Stomach (tissue), 9 donors: ENCODE data around the gene CHST11. TPM values are rescaled to one million over a fixed set of nuclear protein-coding genes. Genes with fewer than 3 reads are reported as not detected.

Source experiments
- DNase-seq, 2 donors: peaks; one replicate each; pipeline versions ENCODE4 v3.0.0 to v3.0.0-alpha.2; 2013 to 2019
- H3K27ac ChIP-seq, 5 donors: fragments of 200-600 bp in 4 of 5; sonication (generic) in 4 of 5; one replicate each; pipeline ENCODE4 v1.5.1; 2013 to 2019; ENCODE audit warnings: mild to moderate bottlenecking in 1 of 5, moderate library complexity in 1 of 5
- H3K27me3 ChIP-seq, 3 donors: fragments of 200-600 bp; sonication (generic); one replicate each; pipeline ENCODE4 v1.5.1; 2017 to 2019; ENCODE audit warnings: mixed run types in 1 of 3
- H3K36me3 ChIP-seq, 4 donors: fragments of 200-600 bp; sonication (generic); 1 replicate in 3 of 4; 2 replicates in 1 of 4; pipeline ENCODE4 v1.5.1; 2016 to 2019
- H3K4me1 ChIP-seq, 4 donors: fragments of 200-600 bp; sonication (generic); one replicate each; pipeline ENCODE4 v1.5.1; 2016 to 2019
- H3K4me3 ChIP-seq, 4 donors: fragments of 200-600 bp; sonication (generic) in 3 of 4; one replicate each; pipeline ENCODE4 v1.5.1; 2016 to 2019; ENCODE audit warnings: mild to moderate bottlenecking in 1 of 4
- H3K9me3 ChIP-seq, 4 donors: fragments of 200-600 bp; sonication (generic); one replicate each; pipeline ENCODE4 v1.5.1; 2016 to 2019
- CTCF ChIP-seq, 7 experiments: fragments of 450-650 bp in 4 of 7; fragments of 200-600 bp in 3 of 7; sonication (generic) in 3 of 7; IDR thresholded peaks; one replicate each; pipeline ENCODE4 v1.5.1; 2016 to 2019; ENCODE audit warnings: antibody characterized with exemption in 7 of 7, control low read depth in 2 of 7, mild to moderate bottlenecking in 1 of 7
- EP300 ChIP-seq: sonication (generic); formaldehyde crosslinking; IDR thresholded peaks from one replicate; pipeline ENCODE4 v1.6.1; 2017; ENCODE audit warnings: antibody characterized with exemption
- POLR2A ChIP-seq, 4 donors: fragments of 450-650 bp; IDR thresholded peaks; one replicate each; pipeline ENCODE4 v1.6.1; 2016; ENCODE audit warnings: antibody characterized with exemption in 4 of 4, control low read depth in 2 of 4, mild to moderate bottlenecking in 1 of 4, moderate library complexity in 1 of 4
- POLR2AphosphoS5 ChIP-seq, 3 donors: sonication (generic); formaldehyde crosslinking; IDR thresholded peaks; one replicate each; pipeline ENCODE4 v1.6.1; 2016; ENCODE audit warnings: antibody characterized with exemption in 3 of 3
- whole genome bisulfite sequencing, 5 donors: extraction: QIAGEN DNeasy Blood & Tissue Kit in 3 of 5; methylation state at CpG; one replicate each; pipeline versions ENCODE4 v1.1.5 to v1.1.7; 2013 to 2018; 5-methylcytosine and 5-hydroxymethylcytosine counted together
- intact Hi-C: fragments of 100-400 bp; cut with DNase I; formaldehyde crosslinking; loops from one replicate; pipeline ENCODE4 v1.15.1; 2023; ENCODE audit warnings: low total_unique reads
- polyA plus RNA-seq, 3 donors: library from polyadenylated mRNA; stranded (reverse); fragments of 200-250 nt; gene quantifications; one replicate each; pipeline ENCODE4 v1.2.3, GENCODE V29; 2013
- total RNA-seq, 5 donors: library from RNA; depleted of rRNA; stranded (reverse); fragments of >200 nt; gene quantifications; one replicate each; pipeline versions ENCODE4 v1.1.0 to v1.2.3, GENCODE V29; 2014 to 2016
- donor health status: healthy with polysubstance abuse.
- donor health status: Bipolar disorder and iron deficiency.
- donor health status: healthy.

The CHST11 gene
- total and polyA plus RNA-seq, 8 donors, result 2.3 to 192 (median 18.6) TPM

GRCh38 chr12:104748790-104749189, 292.0 kb downstream of the CHST11 start:
- intact Hi-C loops, result no loop called here
- WGBS, 5 donors, result 34 to 74% (median 61%) methylated on average over 5 of the region's 5 CpGs
- Histone ChIP-seq H3K4me1 (peaks cover 0 to 45% (median 10%) of the 10 kb centered on the region in 4 donors), H3K27ac (peak overlapping the region in 2 of 5 donors; percentile 22 to 26), H3K9me3 (no peaks in the 10 kb centered on the region), H3K4me3 (no peak overlapping the region), H3K27me3 (no peaks in the 10 kb centered on the region), H3K36me3 (no peaks in the 10 kb centered on the region)
- DNase-seq, result peak in 1 of 2 donors; percentile 60
- TF ChIP-seq EP300 (no peak), CTCF (IDR thresholded peaks at IDR 0.05) (no peak)

DNA sequence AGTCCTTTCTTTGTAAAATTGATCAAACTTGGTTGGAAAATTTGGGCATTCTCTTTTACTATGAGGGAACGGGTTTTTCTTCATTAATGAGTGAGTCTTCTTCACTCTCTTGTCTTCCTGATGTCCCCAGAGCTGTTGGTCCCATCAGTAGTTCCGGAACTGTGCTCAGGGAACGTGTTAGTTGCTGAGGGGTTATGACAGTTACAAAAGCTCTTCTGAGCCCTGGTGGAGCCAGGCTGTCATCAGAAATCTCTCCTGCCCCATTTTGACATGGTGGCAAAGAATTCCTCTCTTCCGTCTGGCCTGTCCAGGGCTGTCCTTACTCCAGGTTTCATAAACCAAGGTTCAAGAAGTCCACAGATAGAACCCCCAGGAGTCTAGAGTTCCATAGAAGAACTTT, 292.8 kb downstream of the CHST11 start:
- TF ChIP-seq POLR2A (IDR thresholded peaks at IDR 0.05) (no peak), POLR2AphosphoS5 (IDR thresholded peaks at IDR 0.05) (no peak), CTCF (IDR thresholded peaks at IDR 0.05) (no peak), EP300 (no peak)
- Histone ChIP-seq H3K27ac (peak overlapping the region in 1 of 5 donors; percentile 42), H3K27me3 (no peaks in the 10 kb centered on the region), H3K36me3 (no peaks in the 10 kb centered on the region), H3K4me3 (no peak overlapping the region), H3K9me3 (no peaks in the 10 kb centered on the region), H3K4me1 (peaks cover 0 to 45% (median 10%) of the 10 kb centered on the region in 4 donors)
- no peak for DNase-seq
- intact Hi-C loops, result no loop called here
- WGBS, 5 donors, result 90 to 97% (median 94%) methylated on average over 4 of the region's 4 CpGs

- DNase-seq, result peak in 1 of 2 donors; percentile 47
- TF ChIP-seq EP300 (no peak), POLR2AphosphoS5 (IDR thresholded peaks at IDR 0.05) (peak in 2 of 3 donors; percentile 20 to 28)
- peaks cover 0 to 45% (median 10%) of the 10 kb centered on the region in 4 donors for H3K4me1 ChIP-seq
- 44 to 66% (median 47%) methylated on average over 5 of the region's 5 CpGs for WGBS, 5 donors
- H3K36me3 ChIP-seq, result no peaks in the 10 kb centered on the region
- intact Hi-C loops, result no loop called here
- H3K27ac ChIP-seq, result peak overlapping the region in 1 of 5 donors; percentile 42
- H3K4me3 ChIP-seq, result no peak overlapping the region
- H3K9me3 ChIP-seq, result no peaks in the 10 kb centered on the region
- H3K27me3 ChIP-seq, result no peaks in the 10 kb centered on the region
Measured at GRCh38 chr12:104750061-104750460, 293.3 kb downstream of the CHST11 start.

DNA sequence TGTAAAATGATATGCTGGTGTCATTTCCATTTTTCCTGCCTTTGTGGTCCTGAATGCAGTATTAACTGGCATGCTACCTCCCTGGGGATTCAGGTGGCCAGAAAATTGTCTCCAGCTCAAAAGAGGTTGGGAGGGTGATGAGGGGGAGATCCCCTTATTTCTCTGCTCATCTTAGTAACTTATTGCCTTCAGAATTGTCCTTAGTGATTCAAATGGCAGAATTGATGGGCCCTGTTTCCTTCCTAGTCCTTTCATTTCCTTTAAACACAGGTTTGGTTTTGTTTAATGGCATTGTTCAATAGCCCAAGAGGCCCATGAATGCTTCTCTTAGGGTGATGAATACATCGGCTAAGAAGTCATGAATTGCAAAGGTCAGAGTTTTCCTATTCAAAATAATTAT, 294.4 kb downstream of the CHST11 start:
- Histone ChIP-seq H3K27ac (no peak overlapping the region), H3K9me3 (no peaks in the 10 kb centered on the region), H3K4me3 (no peak overlapping the region), H3K4me1 (peaks cover 0 to 45% (median 10%) of the 10 kb centered on the region in 4 donors), H3K36me3 (no peaks in the 10 kb centered on the region), H3K27me3 (no peaks in the 10 kb centered on the region)
- TF ChIP-seq CTCF (IDR thresholded peaks at IDR 0.05), result no peak
- no peak for TF ChIP-seq POLR2A (IDR thresholded peaks at IDR 0.05)
- TF ChIP-seq POLR2AphosphoS5 (IDR thresholded peaks at IDR 0.05), result no peak
- TF ChIP-seq EP300, result no peak
- DNase-seq, result no peak
- WGBS, 5 donors, result 78 to 95% (median 87%) methylated on average over 1 of the region's 1 CpG
- intact Hi-C loops, result no loop called here

DNA sequence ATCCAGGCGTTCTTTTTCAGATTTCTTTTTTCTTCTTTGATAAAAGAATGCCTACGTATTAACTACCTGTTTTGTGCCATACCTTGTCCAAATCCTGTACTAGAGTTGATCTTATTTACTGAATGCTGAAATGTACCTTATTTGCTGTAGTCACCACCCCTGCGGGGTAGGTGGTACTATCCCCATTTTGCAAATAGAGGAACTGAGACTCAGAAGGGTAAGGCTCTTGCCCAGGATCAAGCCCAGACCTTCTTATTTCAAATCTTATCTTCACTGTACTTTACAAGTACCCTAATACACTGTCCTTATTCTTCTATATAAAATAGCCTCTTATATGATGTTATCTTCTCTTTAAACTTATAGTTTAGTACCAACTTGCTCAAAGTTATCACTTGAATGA, 294.8 kb downstream of the CHST11 start:
- Histone ChIP-seq H3K36me3 (peaks cover 0 to 2% (median 0%) of the 10 kb centered on the region in 4 donors), H3K4me1 (peaks cover 0 to 45% (median 10%) of the 10 kb centered on the region in 4 donors), H3K9me3 (no peaks in the 10 kb centered on the region), H3K4me3 (no peak overlapping the region), H3K27ac (no peak overlapping the region), H3K27me3 (no peaks in the 10 kb centered on the region)
- DNase-seq, result no peak
- intact Hi-C loops, result no loop called here
- 76 to 93% (median 88%) methylated on average over 3 of the region's 3 CpGs for WGBS, 5 donors
- TF ChIP-seq POLR2A (IDR thresholded peaks at IDR 0.05) (no peak), CTCF (IDR thresholded peaks at IDR 0.05) (no peak), POLR2AphosphoS5 (IDR thresholded peaks at IDR 0.05) (no peak), EP300 (no peak)
